SK-N-MC (cell line): ENCODE data around the gene ERC2.

Source experiments
- DNase-seq: peaks from one replicate; pipeline ENCODE4 v3.0.0-alpha.2; 2011; ENCODE audit warnings: low read depth, low spot score
- H3K27ac ChIP-seq: fragments of 200-600 bp; sonication (generic); 2 replicates; pipeline ENCODE4 v1.5.1; 2016; ENCODE audit warnings: mixed run types
- H3K36me3 ChIP-seq: fragments of 200-600 bp; sonication (generic); 2 replicates; pipeline ENCODE4 v1.6.1; 2017; ENCODE audit warnings: antibody characterized with exemption, low read length, mixed read lengths; ENCODE audit not compliant: insufficient read depth
- H3K4me3 ChIP-seq: fragments of 200-600 bp; sonication (generic); 2 replicates; pipeline ENCODE4 v1.5.1; 2016
- H3K9ac ChIP-seq: fragments of 200-600 bp; sonication (generic); 2 replicates; pipeline ENCODE4 v1.8.0; 2017; ENCODE audit warnings: mixed run types, mixed read lengths; ENCODE audit not compliant: insufficient read length
- H3K9me3 ChIP-seq: fragments of 200-600 bp; sonication (generic); 2 replicates; pipeline ENCODE4 v1.6.1; 2017; ENCODE audit warnings: low read depth, mild to moderate bottlenecking, antibody characterized with exemption, low read length, moderate library complexity, mixed read lengths
- EZH2 ChIP-seq: fragments of 200-600 bp; sonication (generic); IDR thresholded peaks from one replicate; pipeline ENCODE4 v1.6.1; 2017; ENCODE audit warnings: antibody characterized with exemption
- FOXP2 ChIP-seq: optimal IDR thresholded peaks from 2 replicates; pipeline ENCODE3; 2011; ENCODE audit warnings: mild to moderate bottlenecking, moderate library complexity; ENCODE audit not compliant: insufficient read depth; ENCODE audit errors: extremely low read length, control extremely low read depth
- POLR2AphosphoS5 ChIP-seq: IDR thresholded peaks from 2 replicates; pipeline ENCODE4 v1.6.1; 2012; ENCODE audit warnings: mild to moderate bottlenecking, low read depth, low read length, borderline replicate concordance

The ERC2 gene

DNA sequence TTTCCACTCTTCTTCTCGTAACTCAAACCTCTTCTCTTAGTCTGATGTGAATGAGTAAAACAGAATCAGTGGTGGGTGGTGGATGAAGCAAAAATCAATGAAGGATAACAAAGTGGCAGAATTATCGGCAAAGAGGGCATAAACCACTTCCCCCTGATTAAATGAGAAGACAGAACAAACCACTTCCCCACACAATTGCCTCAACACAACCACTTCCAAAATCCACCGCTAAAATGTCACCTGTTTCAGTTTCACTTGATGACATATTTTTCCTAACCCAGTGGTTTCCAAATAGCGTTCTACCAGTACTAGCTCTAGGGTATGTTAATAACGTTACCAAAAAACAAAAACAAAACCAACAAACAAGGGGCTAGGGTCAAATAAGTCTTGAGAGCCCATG lies 502.5 kb downstream of the ERC2 start:
- no peaks in the 10 kb centered on the region for H3K36me3 ChIP-seq
- H3K4me3 ChIP-seq, result no peak overlapping the region
- no peak overlapping the region for H3K27ac ChIP-seq
- no peaks in the 10 kb centered on the region for H3K9me3 ChIP-seq
- no peak overlapping the region for H3K9ac ChIP-seq
- TF ChIP-seq FOXP2, result no peak
- TF ChIP-seq POLR2AphosphoS5, result no peak
- no peak for TF ChIP-seq EZH2
- no peak for DNase-seq

DNA sequence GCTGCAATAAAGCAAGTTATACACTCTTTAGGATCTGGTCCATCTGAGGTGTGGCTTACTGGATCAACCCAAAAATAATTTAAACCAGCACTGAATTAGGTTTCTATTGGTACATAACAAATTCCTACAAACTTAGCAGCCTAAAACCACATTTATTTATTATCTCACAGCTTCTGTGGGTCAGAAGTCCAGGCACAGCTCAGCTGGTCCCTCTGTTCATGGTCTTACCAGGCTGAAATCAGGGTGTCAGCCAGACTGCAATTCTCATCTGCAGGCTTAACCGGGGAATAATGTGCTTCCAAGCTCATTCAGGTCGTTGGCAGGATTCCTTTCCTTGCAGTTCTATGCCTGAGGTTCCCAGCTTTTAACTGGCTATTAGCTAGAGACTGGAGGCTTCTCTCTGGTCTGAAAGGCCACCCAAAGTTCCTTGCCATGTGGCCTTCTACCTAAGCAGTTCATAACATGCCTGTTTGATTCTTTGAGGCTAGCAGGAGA lies 503.7 kb downstream of the ERC2 start:
- Histone ChIP-seq H3K27ac (no peak overlapping the region), H3K4me3 (no peak overlapping the region), H3K9ac (no peak overlapping the region), H3K36me3 (no peaks in the 10 kb centered on the region), H3K9me3 (no peaks in the 10 kb centered on the region)
- DNase-seq, result no peak
- TF ChIP-seq EZH2, result no peak
- no peak for TF ChIP-seq FOXP2
- TF ChIP-seq POLR2AphosphoS5, result no peak

DNA sequence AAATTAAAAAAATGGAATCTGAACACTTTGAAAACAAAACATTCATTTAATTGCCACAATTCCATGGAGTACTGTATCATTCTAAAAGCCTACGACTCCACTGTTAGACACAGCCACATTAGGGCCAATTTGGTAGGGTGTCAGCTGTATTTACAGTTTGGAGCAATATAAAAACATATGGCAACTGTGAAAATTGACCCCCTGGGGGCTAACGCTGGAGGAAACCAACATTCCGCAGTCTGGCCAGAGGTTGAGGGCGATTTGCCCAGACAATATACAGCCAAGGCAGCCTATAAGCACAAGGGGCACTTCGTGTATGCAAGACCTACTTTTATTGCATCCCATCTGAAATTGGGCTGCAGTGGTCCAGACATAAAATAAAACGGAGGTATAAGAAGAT lies 504.7 kb downstream of the ERC2 start:
- no peak for TF ChIP-seq FOXP2
- TF ChIP-seq POLR2AphosphoS5, result no peak
- no peak for TF ChIP-seq EZH2
- no peaks in the 10 kb centered on the region for H3K9me3 ChIP-seq
- H3K27ac ChIP-seq, result no peak overlapping the region
- H3K9ac ChIP-seq, result no peak overlapping the region
- DNase-seq, result no peak
- H3K36me3 ChIP-seq, result no peaks in the 10 kb centered on the region
- H3K4me3 ChIP-seq, result no peak overlapping the region

DNA sequence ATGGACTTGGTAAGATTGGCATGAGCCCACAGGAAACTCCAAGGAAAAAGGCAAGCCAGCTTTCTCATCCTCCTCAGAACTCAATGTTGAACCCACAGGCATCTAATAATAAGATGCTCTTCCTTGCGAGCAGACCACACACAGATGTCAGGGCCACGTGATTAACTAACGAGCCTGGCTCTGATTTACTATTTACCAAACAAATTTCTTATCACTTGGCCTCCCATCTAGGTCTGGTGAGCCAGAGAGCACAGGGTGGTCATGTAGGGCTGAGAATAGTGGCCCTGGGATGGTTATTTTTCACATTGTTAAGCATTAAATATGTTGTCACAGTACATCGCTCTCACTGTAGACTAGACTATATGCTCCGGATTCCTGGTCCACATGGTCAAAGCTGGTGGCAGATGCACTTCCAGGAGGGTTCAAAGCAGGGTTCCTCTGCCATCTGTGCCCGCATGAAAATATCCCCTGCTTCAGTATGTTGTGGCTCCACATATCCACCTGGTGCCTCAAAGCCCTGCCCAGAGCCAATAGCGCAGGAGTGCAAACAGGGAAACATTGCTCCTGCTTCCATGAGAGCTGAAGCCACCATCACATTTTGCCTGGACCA lies 508.7 kb downstream of the ERC2 start:
- TF ChIP-seq FOXP2, result no peak
- no peak for TF ChIP-seq EZH2
- TF ChIP-seq POLR2AphosphoS5, result no peak
- H3K9ac ChIP-seq, result no peak overlapping the region
- H3K36me3 ChIP-seq, result no peaks in the 10 kb centered on the region
- no peak for DNase-seq
- no peak overlapping the region for H3K27ac ChIP-seq
- H3K4me3 ChIP-seq, result no peak overlapping the region
- H3K9me3 ChIP-seq, result no peaks in the 10 kb centered on the region

DNA sequence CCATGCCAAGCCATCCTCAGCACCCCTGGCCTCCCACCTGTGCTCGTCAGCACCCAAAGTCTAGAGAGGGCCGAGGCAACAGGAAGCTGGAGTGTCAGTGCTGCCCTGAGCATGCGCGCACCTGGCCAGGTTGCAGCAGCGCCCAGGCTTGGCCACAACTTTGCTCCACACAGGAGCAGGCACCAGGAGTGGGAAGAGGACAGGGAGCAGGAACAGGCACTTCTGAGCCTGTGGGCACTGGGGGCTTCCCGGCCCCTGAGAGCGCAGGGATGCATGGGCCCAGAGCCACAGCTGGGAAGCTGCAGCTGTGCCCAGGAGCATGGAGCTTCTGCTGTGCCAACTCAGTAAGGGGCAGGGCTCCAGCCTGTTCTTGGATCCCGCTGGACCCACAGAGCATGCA lies 509.7 kb downstream of the ERC2 start:
- Histone ChIP-seq H3K9me3 (no peaks in the 10 kb centered on the region), H3K36me3 (no peaks in the 10 kb centered on the region), H3K4me3 (no peak overlapping the region), H3K9ac (no peak overlapping the region), H3K27ac (no peak overlapping the region)
- TF ChIP-seq FOXP2, result no peak
- no peak for DNase-seq

DNA sequence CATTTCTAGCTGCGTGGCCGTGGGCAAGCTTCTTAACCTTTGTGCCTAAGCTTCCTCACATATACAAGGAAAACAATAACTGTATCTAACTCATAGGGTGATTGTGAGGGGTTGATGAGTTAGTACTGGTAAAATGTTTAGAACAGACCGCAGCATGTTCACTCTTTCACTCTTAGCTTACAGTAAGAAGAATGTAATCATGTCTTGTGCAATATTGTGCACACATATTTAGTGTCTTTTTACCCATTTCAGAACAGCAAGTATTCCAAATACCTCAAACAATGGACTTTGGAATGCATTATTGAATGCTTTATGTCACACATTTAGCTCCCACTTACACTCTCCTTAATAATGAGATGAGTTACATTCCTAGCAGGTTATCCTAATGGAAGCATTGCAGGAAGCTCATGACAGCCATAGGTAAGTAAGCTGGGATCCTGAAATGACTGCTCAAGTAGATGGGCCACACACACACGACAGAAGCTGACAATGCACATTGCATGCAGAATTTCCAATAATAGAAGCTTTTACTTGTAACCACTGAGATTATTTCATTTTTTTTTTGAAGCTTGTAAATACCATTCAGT lies 512.3 kb downstream of the ERC2 start:
- H3K36me3 ChIP-seq, result no peaks in the 10 kb centered on the region
- H3K4me3 ChIP-seq, result peak overlapping the region; percentile 15; the same call in 1 of the 2 replicates
- no peak for DNase-seq
- TF ChIP-seq POLR2AphosphoS5 (no peak), EZH2 (no peak), FOXP2 (no peak)
- H3K9ac ChIP-seq, result no peak overlapping the region
- H3K27ac ChIP-seq, result no peak overlapping the region
- no peaks in the 10 kb centered on the region for H3K9me3 ChIP-seq

DNA sequence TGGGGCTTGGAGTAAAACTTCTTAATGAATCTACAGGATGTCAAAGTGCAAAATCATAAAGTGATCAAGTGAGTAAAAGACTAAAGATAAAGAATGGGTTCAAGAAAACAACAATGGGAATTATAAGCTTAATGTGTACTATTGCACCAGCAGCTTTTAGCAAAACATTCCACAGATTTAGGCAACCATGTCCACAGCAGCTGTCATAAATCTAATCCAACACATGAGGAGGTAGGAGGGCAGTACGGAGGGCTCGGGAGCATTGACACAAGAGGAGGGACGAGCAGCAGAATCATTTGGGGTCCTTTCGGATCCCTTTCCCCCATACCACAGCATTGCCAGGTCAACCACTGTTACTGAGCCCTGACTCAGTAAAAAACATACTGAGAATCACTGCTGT lies 516.9 kb downstream of the ERC2 start:
- DNase-seq, result no peak

DNA sequence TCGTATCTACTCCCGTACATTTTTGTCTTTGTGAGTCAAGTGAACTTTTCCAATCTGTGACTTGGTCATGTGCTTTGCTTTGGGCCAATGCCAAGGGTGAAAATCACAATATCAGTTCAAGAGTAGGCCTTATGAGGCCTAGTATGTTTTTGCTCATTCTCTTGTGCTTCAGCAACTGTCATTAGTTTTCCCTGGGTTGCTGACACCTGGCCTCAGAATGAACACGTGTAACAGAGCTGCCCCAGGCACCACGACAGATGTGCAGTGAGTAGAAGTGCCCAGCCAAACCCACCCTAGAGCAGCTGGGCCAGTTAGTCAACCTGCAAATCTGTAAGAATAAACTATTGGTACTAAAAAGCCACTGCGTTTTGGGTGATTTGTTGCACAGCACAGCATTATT lies 520.9 kb downstream of the ERC2 start:
- no peaks in the 10 kb centered on the region for H3K9me3 ChIP-seq
- no peak overlapping the region for H3K4me3 ChIP-seq
- TF ChIP-seq POLR2AphosphoS5 (no peak), EZH2 (no peak), FOXP2 (no peak)
- no peak overlapping the region for H3K9ac ChIP-seq
- no peaks in the 10 kb centered on the region for H3K36me3 ChIP-seq
- no peak for DNase-seq
- no peak overlapping the region for H3K27ac ChIP-seq

More for the DNA sequence above, 516.9 kb downstream of the ERC2 start:
- TF ChIP-seq FOXP2, result no peak
- Histone ChIP-seq H3K9ac (no peak overlapping the region), H3K9me3 (no peaks in the 10 kb centered on the region), H3K27ac (no peak overlapping the region), H3K36me3 (no peaks in the 10 kb centered on the region), H3K4me3 (no peak overlapping the region)
